Measurements from ENCODE around the gene NPIPA8.
"Not testable (repeated sequence)": the region's sequence is repeated elsewhere in the genome, so short reads cannot be mapped to it uniquely, and the experiment has no call there.

NPIPA8 gene

DNA sequence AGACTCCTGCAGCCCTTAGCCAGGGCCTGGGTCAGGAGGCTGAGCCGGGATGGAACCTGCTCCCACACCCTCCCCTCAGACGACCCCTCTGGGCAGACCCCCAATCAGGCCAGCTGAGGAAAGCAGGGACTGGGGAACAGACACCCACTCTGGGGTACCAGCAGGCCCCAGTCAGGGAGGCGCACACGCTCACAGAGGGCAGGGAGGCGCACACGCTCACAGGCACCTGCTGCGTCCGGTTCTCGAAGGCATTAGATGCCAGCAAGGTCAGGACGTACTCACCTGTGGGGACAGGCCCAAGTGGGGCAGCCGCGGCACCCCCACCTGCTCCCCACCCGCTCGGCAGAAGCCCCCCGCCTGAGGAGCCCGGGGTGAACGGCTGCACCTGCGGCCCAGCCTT, 8.1 kb upstream of the NPIPA8 start:
- H3K27me3 ChIP-seq (replicated peaks in 2 of 5; ENCODE audit: control insufficient read depth in 4 of 5, insufficient read depth in 5 of 5, low read length in 4 of 5); POLR2A ChIA-PET; H3K36me3 ChIP-seq (ENCODE audit: control insufficient read depth in 4 of 4, insufficient read depth in 4 of 4, low read length in 3 of 4); H3K4me3 ChIP-seq (ENCODE audit: control insufficient read depth in 1 of 7, extremely low read depth in 1 of 7, insufficient read depth in 4 of 7, low read depth in 2 of 7, low read length in 6 of 7); CTCF ChIA-PET; H3K9me3 ChIP-seq (ENCODE audit: control extremely low read depth in 1 of 5, control insufficient read depth in 4 of 5, insufficient read depth in 2 of 5, low read depth in 1 of 5, low read length in 4 of 5); H3K4me1 ChIP-seq (ENCODE audit: control extremely low read depth in 1 of 4, control insufficient read depth in 4 of 4, insufficient read depth in 4 of 4, low read length in 3 of 4); H3K27ac ChIP-seq (ENCODE audit: insufficient read depth in 1 of 2, low read depth in 1 of 2, low read length in 2 of 2, poor library complexity in 1 of 2, severe bottlenecking in 2 of 2); DNase-seq: not testable (repeated sequence)
- WGBS (ENCODE audit: insufficient coverage) = no CpG with 5 or more reads among the region's 18 CpGs

DNA sequence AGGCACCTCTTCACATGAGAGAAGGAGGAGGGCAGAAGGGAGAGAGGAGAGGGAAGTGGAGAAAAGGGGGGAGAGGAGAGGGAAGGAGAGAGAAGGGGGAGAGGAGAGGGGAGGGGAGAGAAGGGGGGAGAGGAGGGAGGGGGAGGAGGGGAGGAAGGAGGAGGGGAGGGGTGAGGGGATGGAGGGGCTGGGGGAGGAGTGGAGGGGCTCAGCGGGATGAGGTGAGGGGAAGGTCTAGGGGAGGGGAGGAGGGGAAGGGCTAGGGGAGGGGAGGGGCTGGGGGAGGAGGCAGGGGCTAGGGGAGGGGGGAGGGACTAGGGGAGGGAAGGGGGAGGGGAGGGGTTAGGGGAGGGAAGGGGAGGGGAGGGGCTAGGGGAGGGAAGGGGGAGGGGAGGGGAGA, 5.5 kb upstream of the NPIPA8 start:
- POLR2A ChIA-PET; H3K4me3 ChIP-seq (ENCODE audit: control insufficient read depth in 1 of 7, extremely low read depth in 1 of 7, insufficient read depth in 4 of 7, low read depth in 2 of 7, low read length in 6 of 7); H3K9me3 ChIP-seq (ENCODE audit: control extremely low read depth in 1 of 5, control insufficient read depth in 4 of 5, insufficient read depth in 2 of 5, low read depth in 1 of 5, low read length in 4 of 5); H3K27me3 ChIP-seq (replicated peaks in 2 of 5; ENCODE audit: control insufficient read depth in 4 of 5, insufficient read depth in 5 of 5, low read length in 4 of 5); DNase-seq; H3K36me3 ChIP-seq (ENCODE audit: control insufficient read depth in 4 of 4, insufficient read depth in 4 of 4, low read length in 3 of 4); H3K27ac ChIP-seq (ENCODE audit: insufficient read depth in 1 of 2, low read depth in 1 of 2, low read length in 2 of 2, poor library complexity in 1 of 2, severe bottlenecking in 2 of 2); H3K4me1 ChIP-seq (ENCODE audit: control extremely low read depth in 1 of 4, control insufficient read depth in 4 of 4, insufficient read depth in 4 of 4, low read length in 3 of 4); CTCF ChIA-PET: not testable (repeated sequence)
- WGBS (ENCODE audit: insufficient coverage) = no CpG with 5 or more reads among the region's 1 CpG

DNA sequence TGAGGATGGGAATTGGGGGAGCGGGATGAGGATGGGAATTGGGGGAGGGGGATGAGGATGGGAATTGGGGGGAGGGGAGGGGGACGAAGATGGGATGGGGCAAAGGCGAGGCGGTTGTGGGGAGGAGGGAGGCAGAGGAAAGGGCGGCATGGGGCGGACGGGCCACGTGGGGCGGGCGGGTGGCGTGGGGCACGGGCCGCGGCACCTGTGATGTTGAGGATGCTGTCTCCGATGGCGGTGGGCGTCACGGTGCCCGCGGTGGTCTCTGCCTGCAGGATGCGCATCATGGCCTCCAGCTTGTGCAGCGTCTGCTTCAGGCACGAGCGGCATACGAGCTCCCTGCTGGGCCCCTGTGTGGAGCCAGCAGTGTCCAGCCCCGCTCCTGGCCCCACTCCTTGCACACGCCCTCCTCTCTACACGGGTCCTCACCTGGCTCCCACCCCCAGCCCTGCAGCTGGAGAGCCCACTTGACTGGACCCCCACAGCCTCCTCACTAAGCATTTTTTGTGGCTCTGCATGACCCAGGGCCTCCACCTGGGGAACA, 5.0 kb upstream of the NPIPA8 start:
- H3K27me3 ChIP-seq (replicated peaks in 2 of 5; ENCODE audit: control insufficient read depth in 4 of 5, insufficient read depth in 5 of 5, low read length in 4 of 5); H3K9me3 ChIP-seq (ENCODE audit: control extremely low read depth in 1 of 5, control insufficient read depth in 4 of 5, insufficient read depth in 2 of 5, low read depth in 1 of 5, low read length in 4 of 5); H3K36me3 ChIP-seq (ENCODE audit: control insufficient read depth in 4 of 4, insufficient read depth in 4 of 4, low read length in 3 of 4); H3K4me3 ChIP-seq (ENCODE audit: control insufficient read depth in 1 of 7, extremely low read depth in 1 of 7, insufficient read depth in 4 of 7, low read depth in 2 of 7, low read length in 6 of 7); POLR2A ChIA-PET; H3K4me1 ChIP-seq (ENCODE audit: control extremely low read depth in 1 of 4, control insufficient read depth in 4 of 4, insufficient read depth in 4 of 4, low read length in 3 of 4); H3K27ac ChIP-seq (ENCODE audit: insufficient read depth in 1 of 2, low read depth in 1 of 2, low read length in 2 of 2, poor library complexity in 1 of 2, severe bottlenecking in 2 of 2); CTCF ChIA-PET; DNase-seq: not testable (repeated sequence)
- WGBS (ENCODE audit: insufficient coverage) = no CpG with 5 or more reads among the region's 28 CpGs

DNA sequence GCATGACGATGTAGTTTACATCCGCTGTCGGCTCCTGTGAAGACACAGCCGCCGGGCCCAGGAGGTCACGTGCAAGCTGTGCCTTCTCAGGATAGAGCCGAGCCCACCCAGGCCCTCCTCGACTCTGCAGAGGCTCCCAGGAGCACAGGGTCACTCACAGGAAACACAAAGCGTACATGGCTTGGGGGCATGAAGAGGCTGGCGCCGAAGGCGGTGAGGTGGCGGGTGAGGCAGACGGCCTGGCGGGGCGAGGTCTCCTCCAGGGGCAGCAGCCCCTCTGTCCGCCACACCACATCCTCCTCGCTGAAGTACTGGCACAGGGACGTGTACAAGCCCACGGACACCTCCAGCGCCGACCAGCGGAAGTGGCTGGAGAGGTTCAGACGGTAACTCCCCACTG, 2.7 kb upstream of the NPIPA8 start:
- H3K27ac ChIP-seq (ENCODE audit: insufficient read depth in 1 of 2, low read depth in 1 of 2, low read length in 2 of 2, poor library complexity in 1 of 2, severe bottlenecking in 2 of 2); POLR2A ChIA-PET; CTCF ChIA-PET; H3K4me3 ChIP-seq (ENCODE audit: control insufficient read depth in 1 of 7, extremely low read depth in 1 of 7, insufficient read depth in 4 of 7, low read depth in 2 of 7, low read length in 6 of 7); H3K4me1 ChIP-seq (ENCODE audit: control extremely low read depth in 1 of 4, control insufficient read depth in 4 of 4, insufficient read depth in 4 of 4, low read length in 3 of 4); H3K9me3 ChIP-seq (ENCODE audit: control extremely low read depth in 1 of 5, control insufficient read depth in 4 of 5, insufficient read depth in 2 of 5, low read depth in 1 of 5, low read length in 4 of 5); H3K27me3 ChIP-seq (replicated peaks in 2 of 5; ENCODE audit: control insufficient read depth in 4 of 5, insufficient read depth in 5 of 5, low read length in 4 of 5); H3K36me3 ChIP-seq (ENCODE audit: control insufficient read depth in 4 of 4, insufficient read depth in 4 of 4, low read length in 3 of 4); DNase-seq: not testable (repeated sequence)
- no CpG with 5 or more reads among the region's 24 CpGs for WGBS (ENCODE audit: insufficient coverage)

DNA sequence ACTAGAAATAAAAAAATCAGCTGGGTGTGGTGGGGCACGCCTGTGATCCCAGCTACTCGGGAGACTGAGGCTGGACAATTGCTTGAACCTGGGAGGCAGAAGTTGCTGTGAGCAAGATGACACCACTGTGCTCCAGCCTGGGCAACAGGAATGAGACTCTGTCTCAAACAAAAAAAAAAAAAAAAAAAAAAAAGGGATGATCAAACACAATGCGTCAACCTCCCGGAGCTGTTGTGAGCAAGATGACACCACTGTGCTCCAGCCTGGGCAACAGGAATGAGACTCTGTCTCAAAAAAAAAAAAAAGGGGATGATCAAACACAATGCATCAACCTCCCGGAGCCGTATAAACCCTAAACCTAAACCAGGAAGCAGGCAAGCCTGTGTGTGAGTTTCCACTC, 24.7 kb downstream of the NPIPA8 start:
- no CpG with 5 or more reads among the region's 6 CpGs for WGBS (ENCODE audit: insufficient coverage)
- H3K4me1 ChIP-seq (ENCODE audit: control extremely low read depth in 1 of 4, control insufficient read depth in 4 of 4, insufficient read depth in 4 of 4, low read length in 3 of 4); H3K36me3 ChIP-seq (ENCODE audit: control insufficient read depth in 4 of 4, insufficient read depth in 4 of 4, low read length in 3 of 4); H3K27me3 ChIP-seq (replicated peaks in 2 of 5; ENCODE audit: control insufficient read depth in 4 of 5, insufficient read depth in 5 of 5, low read length in 4 of 5); H3K4me3 ChIP-seq (ENCODE audit: control insufficient read depth in 1 of 7, extremely low read depth in 1 of 7, insufficient read depth in 4 of 7, low read depth in 2 of 7, low read length in 6 of 7); H3K9me3 ChIP-seq (ENCODE audit: control extremely low read depth in 1 of 5, control insufficient read depth in 4 of 5, insufficient read depth in 2 of 5, low read depth in 1 of 5, low read length in 4 of 5); H3K27ac ChIP-seq (ENCODE audit: insufficient read depth in 1 of 2, low read depth in 1 of 2, low read length in 2 of 2, poor library complexity in 1 of 2, severe bottlenecking in 2 of 2); POLR2A ChIA-PET; DNase-seq; CTCF ChIA-PET: not testable (repeated sequence)

- H3K36me3 ChIP-seq (ENCODE audit: control insufficient read depth in 4 of 4, insufficient read depth in 4 of 4, low read length in 3 of 4); H3K27ac ChIP-seq (ENCODE audit: insufficient read depth in 1 of 2, low read depth in 1 of 2, low read length in 2 of 2, poor library complexity in 1 of 2, severe bottlenecking in 2 of 2); H3K9me3 ChIP-seq (ENCODE audit: control extremely low read depth in 1 of 5, control insufficient read depth in 4 of 5, insufficient read depth in 2 of 5, low read depth in 1 of 5, low read length in 4 of 5); H3K27me3 ChIP-seq (replicated peaks in 2 of 5; ENCODE audit: control insufficient read depth in 4 of 5, insufficient read depth in 5 of 5, low read length in 4 of 5); DNase-seq; H3K4me3 ChIP-seq (ENCODE audit: control insufficient read depth in 1 of 7, extremely low read depth in 1 of 7, insufficient read depth in 4 of 7, low read depth in 2 of 7, low read length in 6 of 7); POLR2A ChIA-PET; H3K4me1 ChIP-seq (ENCODE audit: control extremely low read depth in 1 of 4, control insufficient read depth in 4 of 4, insufficient read depth in 4 of 4, low read length in 3 of 4); CTCF ChIA-PET: not testable (repeated sequence)
- no CpG with 5 or more reads among the region's 2 CpGs for WGBS (ENCODE audit: insufficient coverage)
Measured at GRCh38 chr16:18309159-18309558, 27.4 kb downstream of the NPIPA8 start.

DNA sequence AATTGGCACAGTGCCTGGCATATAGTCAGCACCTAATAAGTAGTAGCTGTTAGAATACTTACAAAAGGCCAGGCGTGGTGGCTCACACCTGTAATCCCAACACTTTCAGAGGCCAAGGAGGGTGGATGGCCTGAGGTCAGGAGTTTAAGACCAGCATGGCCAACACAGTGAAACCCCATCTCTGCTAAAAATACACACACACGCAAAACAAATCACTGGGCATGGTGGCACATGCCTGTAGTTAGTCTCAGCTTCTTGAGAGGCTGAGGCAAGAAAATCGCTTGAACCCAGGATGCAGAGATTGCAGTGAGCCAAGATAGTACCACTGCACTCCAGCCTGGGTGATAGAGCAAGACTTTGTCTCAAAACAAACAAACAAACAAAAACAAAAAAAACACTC, 29.3 kb downstream of the NPIPA8 start:
- POLR2A ChIA-PET; DNase-seq; H3K36me3 ChIP-seq (ENCODE audit: control insufficient read depth in 4 of 4, insufficient read depth in 4 of 4, low read length in 3 of 4); H3K27me3 ChIP-seq (replicated peaks in 2 of 5; ENCODE audit: control insufficient read depth in 4 of 5, insufficient read depth in 5 of 5, low read length in 4 of 5); H3K4me3 ChIP-seq (ENCODE audit: control insufficient read depth in 1 of 7, extremely low read depth in 1 of 7, insufficient read depth in 4 of 7, low read depth in 2 of 7, low read length in 6 of 7); H3K4me1 ChIP-seq (ENCODE audit: control extremely low read depth in 1 of 4, control insufficient read depth in 4 of 4, insufficient read depth in 4 of 4, low read length in 3 of 4); CTCF ChIA-PET; H3K27ac ChIP-seq (ENCODE audit: insufficient read depth in 1 of 2, low read depth in 1 of 2, low read length in 2 of 2, poor library complexity in 1 of 2, severe bottlenecking in 2 of 2); H3K9me3 ChIP-seq (ENCODE audit: control extremely low read depth in 1 of 5, control insufficient read depth in 4 of 5, insufficient read depth in 2 of 5, low read depth in 1 of 5, low read length in 4 of 5): not testable (repeated sequence)
- WGBS (ENCODE audit: insufficient coverage) = no CpG with 5 or more reads among the region's 3 CpGs

GRCh38 chr16:18306066-18306465, 30.5 kb downstream of the NPIPA8 start:
- H3K9me3 ChIP-seq (ENCODE audit: control extremely low read depth in 1 of 5, control insufficient read depth in 4 of 5, insufficient read depth in 2 of 5, low read depth in 1 of 5, low read length in 4 of 5); CTCF ChIA-PET; H3K4me3 ChIP-seq (ENCODE audit: control insufficient read depth in 1 of 7, extremely low read depth in 1 of 7, insufficient read depth in 4 of 7, low read depth in 2 of 7, low read length in 6 of 7); POLR2A ChIA-PET; H3K27me3 ChIP-seq (replicated peaks in 2 of 5; ENCODE audit: control insufficient read depth in 4 of 5, insufficient read depth in 5 of 5, low read length in 4 of 5); H3K4me1 ChIP-seq (ENCODE audit: control extremely low read depth in 1 of 4, control insufficient read depth in 4 of 4, insufficient read depth in 4 of 4, low read length in 3 of 4); H3K36me3 ChIP-seq (ENCODE audit: control insufficient read depth in 4 of 4, insufficient read depth in 4 of 4, low read length in 3 of 4); H3K27ac ChIP-seq (ENCODE audit: insufficient read depth in 1 of 2, low read depth in 1 of 2, low read length in 2 of 2, poor library complexity in 1 of 2, severe bottlenecking in 2 of 2); DNase-seq: not testable (repeated sequence)
- no CpG with 5 or more reads among the region's 5 CpGs for WGBS (ENCODE audit: insufficient coverage)
